Measurements from ENCODE around the gene CNPY3. TPM values are rescaled to one million over a fixed set of nuclear protein-coding genes. Genes with fewer than 3 reads are reported as not detected.
"Not testable (repeated sequence)": the region's sequence is repeated elsewhere in the genome, so short reads cannot be mapped to it uniquely, and the experiment has no call there.

Gene CNPY3
- total RNA-seq, 1 donor from 2014 or later, result 38.0 TPM

DNA sequence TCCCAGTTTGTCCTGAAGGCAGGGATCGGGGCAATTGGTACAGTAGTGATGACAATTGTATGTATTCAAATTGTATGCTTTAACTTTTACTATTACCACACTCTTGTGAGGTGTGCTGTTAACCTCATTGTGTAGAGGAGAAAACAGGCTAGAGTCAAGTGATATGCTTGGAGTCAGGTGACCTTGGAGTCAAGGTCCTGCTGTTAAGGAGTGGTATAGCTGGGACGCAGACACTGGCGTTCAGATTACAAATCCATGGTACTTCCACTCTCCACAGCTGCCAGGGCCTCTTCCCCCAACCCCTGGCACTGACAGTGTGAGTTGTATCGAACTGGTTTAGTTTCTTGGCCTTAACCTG lies 10.5 kb downstream of the CNPY3 start:
- Histone ChIP-seq H3F3A (ENCODE audit: low read depth) (no peaks in the 10 kb centered on the region), H3K4me1 (no peaks in the 10 kb centered on the region), H3K27me3 (no peaks in the 10 kb centered on the region), H3K4me2 (no peak overlapping the region), H3K9ac (no peak overlapping the region), H2AFZ (replicated peaks) (no peak overlapping the region), H4K20me1 (ENCODE audit: low read depth) (peaks cover 6% of the 10 kb centered on the region), H3K36me3 (no peaks in the 10 kb centered on the region), H3K9me3 (ENCODE audit: low read depth) (no peaks in the 10 kb centered on the region), H3K4me3 (no peak overlapping the region), H3K27ac (no peak overlapping the region), H3K79me2 (ENCODE audit: low read depth) (peaks cover 13% of the 10 kb centered on the region)
- no peaks in the 10 kb centered on the region for H3K4me1 Mint-ChIP-seq
- no peaks in the 10 kb centered on the region for H3K9me3 Mint-ChIP-seq
- peaks cover 5% of the 10 kb centered on the region for H3K27me3 Mint-ChIP-seq (ENCODE audit: insufficient read depth, low read depth)
- H3K4me3 Mint-ChIP-seq, result no peak overlapping the region
- peaks cover 22% of the 10 kb centered on the region for H3K36me3 Mint-ChIP-seq
- TF ChIP-seq, protein P1, sequence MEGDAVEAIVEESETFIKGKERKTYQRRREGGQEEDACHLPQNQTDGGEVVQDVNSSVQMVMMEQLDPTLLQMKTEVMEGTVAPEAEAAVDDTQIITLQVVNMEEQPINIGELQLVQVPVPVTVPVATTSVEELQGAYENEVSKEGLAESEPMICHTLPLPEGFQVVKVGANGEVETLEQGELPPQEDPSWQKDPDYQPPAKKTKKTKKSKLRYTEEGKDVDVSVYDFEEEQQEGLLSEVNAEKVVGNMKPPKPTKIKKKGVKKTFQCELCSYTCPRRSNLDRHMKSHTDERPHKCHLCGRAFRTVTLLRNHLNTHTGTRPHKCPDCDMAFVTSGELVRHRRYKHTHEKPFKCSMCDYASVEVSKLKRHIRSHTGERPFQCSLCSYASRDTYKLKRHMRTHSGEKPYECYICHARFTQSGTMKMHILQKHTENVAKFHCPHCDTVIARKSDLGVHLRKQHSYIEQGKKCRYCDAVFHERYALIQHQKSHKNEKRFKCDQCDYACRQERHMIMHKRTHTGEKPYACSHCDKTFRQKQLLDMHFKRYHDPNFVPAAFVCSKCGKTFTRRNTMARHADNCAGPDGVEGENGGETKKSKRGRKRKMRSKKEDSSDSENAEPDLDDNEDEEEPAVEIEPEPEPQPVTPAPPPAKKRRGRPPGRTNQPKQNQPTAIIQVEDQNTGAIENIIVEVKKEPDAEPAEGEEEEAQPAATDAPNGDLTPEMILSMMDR (IDR thresholded peaks at IDR 0.05), result no peak
- TF ChIP-seq EZH2 (IDR thresholded peaks at IDR 0.05) (no peak), EZH2phosphoT487 (IDR thresholded peaks at IDR 0.05) (no peak)
- no peak overlapping the region for H3K27ac Mint-ChIP-seq
- no peak for DNase-seq (ENCODE audit: low spot score)

DNA sequence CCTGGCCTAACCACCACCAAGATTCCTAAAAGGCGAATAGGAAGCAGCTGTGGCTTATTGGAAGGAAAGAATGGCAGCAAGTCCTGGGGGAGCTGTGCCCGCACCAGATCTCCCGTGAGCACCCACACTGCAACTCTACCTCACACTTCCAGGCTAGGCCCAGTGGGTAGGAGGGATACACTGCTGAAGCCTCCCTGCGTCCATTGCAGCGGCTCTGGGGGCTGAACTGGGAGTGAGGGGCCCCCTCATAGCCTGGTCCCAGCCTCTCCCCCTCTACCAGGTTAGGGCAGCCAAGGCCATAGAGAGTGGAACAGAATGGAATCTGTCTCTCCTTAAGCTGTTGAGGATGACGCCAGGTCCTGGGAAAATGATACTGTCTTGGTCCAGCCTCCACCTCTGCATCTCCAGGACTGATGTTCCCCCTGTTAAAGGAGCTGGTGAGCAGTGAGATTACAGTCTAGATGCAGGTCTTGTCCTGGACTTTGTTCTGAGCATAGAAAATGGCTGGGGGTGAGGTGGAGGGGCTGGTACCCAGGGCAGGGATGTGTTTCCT lies 11.3 kb downstream of the CNPY3 start:
- H3K4me3 ChIP-seq, result no peak overlapping the region
- Mint-ChIP-seq H3K36me3 (peaks cover 23% of the 10 kb centered on the region), H3K27ac (no peak overlapping the region), H3K4me1 (no peaks in the 10 kb centered on the region), H3K27me3 (ENCODE audit: insufficient read depth, low read depth) (peaks cover 5% of the 10 kb centered on the region), H3K9me3 (no peaks in the 10 kb centered on the region), H3K4me3 (no peak overlapping the region)
- H3K27me3 ChIP-seq, result no peaks in the 10 kb centered on the region
- peaks cover 5% of the 10 kb centered on the region for H3K79me2 ChIP-seq (ENCODE audit: low read depth)
- no peak overlapping the region for H3K4me2 ChIP-seq
- TF ChIP-seq EZH2phosphoT487 (IDR thresholded peaks at IDR 0.05) (no peak), EZH2 (IDR thresholded peaks at IDR 0.05) (no peak)
- TF ChIP-seq, protein P1 (IDR thresholded peaks at IDR 0.05), result no peak
- no peak for DNase-seq (ENCODE audit: low spot score)
- H2AFZ ChIP-seq (replicated peaks), result no peak overlapping the region
- H3K36me3 ChIP-seq, result no peaks in the 10 kb centered on the region
- H3F3A ChIP-seq (ENCODE audit: low read depth), result no peaks in the 10 kb centered on the region
- no peaks in the 10 kb centered on the region for H3K4me1 ChIP-seq
- no peaks in the 10 kb centered on the region for H4K20me1 ChIP-seq (ENCODE audit: low read depth)
- H3K9ac ChIP-seq, result no peak overlapping the region
- H3K27ac ChIP-seq, result no peak overlapping the region
- no peaks in the 10 kb centered on the region for H3K9me3 ChIP-seq (ENCODE audit: low read depth)

DNA sequence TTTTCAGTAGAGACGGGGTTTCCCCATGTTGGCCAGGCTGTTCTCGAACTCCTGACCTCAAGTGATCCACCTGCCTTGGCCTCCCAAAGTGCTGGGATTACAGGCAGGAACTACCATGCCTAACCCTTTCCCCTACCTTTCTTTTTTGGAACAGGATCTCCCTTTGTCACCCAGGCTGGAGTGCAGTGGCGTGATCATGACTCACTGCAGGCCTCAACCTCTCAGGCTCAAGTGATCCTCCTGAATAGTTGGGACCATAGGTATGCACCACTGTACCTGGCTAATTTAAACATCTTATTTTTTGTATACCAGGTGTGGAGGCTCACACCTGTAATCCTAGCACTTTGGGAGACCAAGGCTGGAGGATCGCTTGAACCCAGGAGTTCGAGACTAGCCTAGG lies 12.1 kb downstream of the CNPY3 start:
- H3K79me2 ChIP-seq (ENCODE audit: low read depth); H3K4me1 ChIP-seq; H3K4me3 ChIP-seq; H3F3A ChIP-seq (ENCODE audit: low read depth); H2AFZ ChIP-seq (replicated peaks); H3K36me3 ChIP-seq; H3K9ac ChIP-seq; H3K27me3 Mint-ChIP-seq (ENCODE audit: insufficient read depth, low read depth); H3K9me3 ChIP-seq (ENCODE audit: low read depth); H3K4me3 Mint-ChIP-seq; H3K27me3 ChIP-seq; H4K20me1 ChIP-seq (ENCODE audit: low read depth); DNase-seq (ENCODE audit: low spot score); H3K4me1 Mint-ChIP-seq; H3K4me2 ChIP-seq; H3K9me3 Mint-ChIP-seq; H3K27ac ChIP-seq: not testable (repeated sequence)
- peaks cover 21% of the 10 kb centered on the region for H3K36me3 Mint-ChIP-seq
- H3K27ac Mint-ChIP-seq, result peak overlapping the region; percentile 42

DNA sequence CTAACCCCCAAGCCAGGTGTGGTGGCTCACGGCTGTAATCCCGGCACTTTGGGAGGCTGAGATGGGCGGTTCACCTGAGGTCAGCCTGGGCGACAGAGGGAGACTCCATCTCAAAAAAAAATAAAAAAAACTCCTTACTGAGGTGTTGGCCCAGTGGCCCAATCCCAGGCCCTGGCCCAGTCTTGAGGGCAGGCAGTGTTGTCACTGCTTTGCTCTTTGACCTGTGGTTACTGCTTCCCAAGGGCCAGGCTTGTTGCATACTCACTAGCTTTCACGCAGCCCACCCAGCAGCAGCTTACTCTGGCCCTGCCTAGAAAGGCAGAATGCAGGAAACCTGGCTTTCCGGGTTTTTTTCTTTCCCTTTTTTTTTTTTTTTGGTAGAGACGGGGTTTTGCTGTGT lies 13.2 kb downstream of the CNPY3 start:
- Histone ChIP-seq H3K27me3 (no peaks in the 10 kb centered on the region), H3K4me2 (no peak overlapping the region), H3K9me3 (ENCODE audit: low read depth) (no peaks in the 10 kb centered on the region), H3K4me3 (no peak overlapping the region), H3K27ac (no peak overlapping the region), H2AFZ (replicated peaks) (no peak overlapping the region), H3K9ac (no peak overlapping the region), H3K36me3 (no peaks in the 10 kb centered on the region), H3F3A (ENCODE audit: low read depth) (peaks cover 2% of the 10 kb centered on the region), H3K4me1 (no peaks in the 10 kb centered on the region), H4K20me1 (ENCODE audit: low read depth) (no peaks in the 10 kb centered on the region), H3K79me2 (ENCODE audit: low read depth) (no peaks in the 10 kb centered on the region)
- Mint-ChIP-seq H3K27ac (no peak overlapping the region), H3K9me3 (no peaks in the 10 kb centered on the region), H3K4me1 (no peaks in the 10 kb centered on the region), H3K36me3 (peaks cover 16% of the 10 kb centered on the region), H3K4me3 (no peak overlapping the region), H3K27me3 (ENCODE audit: insufficient read depth, low read depth) (peaks cover 5% of the 10 kb centered on the region)
- no peak for DNase-seq (ENCODE audit: low spot score)
- no peak for TF ChIP-seq EZH2phosphoT487 (IDR thresholded peaks at IDR 0.05)
- TF ChIP-seq, protein P1 (IDR thresholded peaks at IDR 0.05), result no peak
- TF ChIP-seq EZH2 (IDR thresholded peaks at IDR 0.05), result no peak

Data from neural progenitor cell (in vitro differentiated cells).